SJSA1 (cell line): Measurements from ENCODE around the gene PID1. TPM values are rescaled to one million over a fixed set of nuclear protein-coding genes. Genes with fewer than 3 reads are reported as not detected.

ENCODE experiments used
- DNase-seq, 2 experiments: peaks; one replicate each; pipeline ENCODE4 v3.0.0-alpha.2; 2015 to 2020; ENCODE audit warnings: low spot score in 2 of 2, low read depth in 1 of 2
- H3K27ac ChIP-seq: fragments of 250-450 bp; sonication (Bioruptor Pico); 2 replicates; pipeline ENCODE4 v1.5.1; 2020; ENCODE audit warnings: mild to moderate bottlenecking, moderate library complexity
- H3K27me3 ChIP-seq: fragments of 250-450 bp; sonication (Bioruptor Pico); replicated peaks from 2 replicates; pipeline ENCODE4 v1.5.1; 2020; ENCODE audit warnings: mild to moderate bottlenecking, moderate library complexity
- H3K36me3 ChIP-seq: fragments of 250-450 bp; sonication (Bioruptor Pico); 2 replicates; pipeline ENCODE4 v1.5.1; 2020; ENCODE audit warnings: mild to moderate bottlenecking
- H3K4me1 ChIP-seq: fragments of 250-450 bp; sonication (Bioruptor Pico); replicated peaks from 2 replicates; pipeline ENCODE4 v1.6.1; 2021; ENCODE audit warnings: mild to moderate bottlenecking
- H3K4me3 ChIP-seq: fragments of 250-450 bp; sonication (Bioruptor Pico); 2 replicates; pipeline ENCODE4 v1.5.1; 2020; ENCODE audit warnings: mild to moderate bottlenecking
- H3K9me3 ChIP-seq: fragments of 250-450 bp; sonication (Bioruptor Pico); replicated peaks from 2 replicates; pipeline ENCODE4 v1.5.1; 2020; ENCODE audit warnings: mild to moderate bottlenecking
- total RNA-seq: library from RNA; depleted of rRNA; stranded (reverse); fragments of >200 nt; shearing (Covaris generic); gene quantifications from 2 replicates; pipeline ENCODE4 v1.2.3, GENCODE V29; 2014

Gene PID1
- total RNA-seq, 1 experiment from 2014 or later, result 0.18 TPM

DNA sequence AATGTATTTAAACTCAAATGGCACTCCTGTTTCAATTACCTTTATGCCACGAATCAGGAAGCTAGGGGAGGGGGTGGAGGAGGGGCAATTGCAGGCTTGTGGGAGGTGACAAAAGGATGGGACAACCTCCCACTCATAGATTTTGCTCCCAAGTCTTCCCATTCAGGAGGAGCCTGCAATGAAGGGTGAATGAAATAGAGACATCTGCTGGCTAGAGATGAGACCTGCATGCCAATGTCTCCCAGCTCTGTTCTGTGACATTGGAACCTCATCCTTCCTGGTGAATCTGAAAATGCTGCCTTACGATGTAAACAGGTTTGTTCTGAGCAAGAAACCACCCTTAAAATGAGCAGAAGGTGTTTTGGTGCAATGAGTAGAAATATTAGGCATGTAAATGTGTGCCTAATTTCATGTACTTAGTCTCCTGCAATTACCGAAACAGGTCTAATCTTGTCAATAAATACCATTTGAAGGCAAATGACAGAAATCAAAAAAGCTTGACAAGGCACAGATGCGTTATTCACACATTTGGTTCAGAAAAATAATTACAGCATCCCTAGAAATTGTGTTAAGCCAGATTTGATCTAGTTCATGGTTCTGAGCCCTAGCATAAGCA lies 2.7 kb upstream of the PID1 start:
- Histone ChIP-seq H3K36me3 (no peaks in the 10 kb centered on the region), H3K27me3 (peaks cover 12% of the 10 kb centered on the region; the same call in 1 of the 2 replicates), H3K9me3 (no peaks in the 10 kb centered on the region), H3K27ac (no peak overlapping the region), H3K4me1 (no peaks in the 10 kb centered on the region), H3K4me3 (no peak overlapping the region)
- peak in 1 of 2 experiments; percentile 29 for DNase-seq

DNA sequence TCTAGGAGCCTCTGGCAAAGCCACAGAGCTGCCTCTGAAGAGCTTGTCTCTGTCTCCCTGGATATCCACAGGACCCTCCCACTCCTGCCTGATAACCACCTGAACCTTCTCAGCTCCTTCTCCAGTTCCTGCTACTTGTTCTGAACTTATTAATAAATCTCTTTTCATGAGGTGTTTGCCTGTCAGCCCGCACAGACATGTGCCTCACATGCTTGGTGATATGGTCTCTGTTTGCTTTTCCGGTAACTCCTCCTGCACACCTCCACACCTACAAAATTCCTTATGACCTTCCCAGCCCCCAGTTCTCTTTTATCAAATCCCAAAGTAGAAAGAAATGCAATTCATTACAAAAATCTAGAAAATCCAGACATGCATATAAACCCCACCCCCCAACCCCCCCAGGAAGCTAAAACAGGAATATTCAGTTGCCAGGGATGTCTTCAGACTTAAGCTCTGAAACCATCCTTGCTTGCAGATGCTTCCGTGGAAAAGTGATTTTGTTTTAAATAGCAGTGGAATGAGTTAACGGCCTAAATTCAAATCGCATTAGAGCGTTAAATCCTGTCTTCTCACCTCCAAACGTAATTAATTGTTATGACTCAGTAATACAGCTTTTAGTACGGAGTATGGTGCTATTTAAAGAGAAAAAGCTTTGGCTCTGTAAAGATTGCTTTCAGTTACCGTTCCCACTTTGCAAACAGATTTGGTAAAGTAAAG lies 2.1 kb upstream of the PID1 start:
- H3K36me3 ChIP-seq, result no peaks in the 10 kb centered on the region
- no peak for DNase-seq

DNA sequence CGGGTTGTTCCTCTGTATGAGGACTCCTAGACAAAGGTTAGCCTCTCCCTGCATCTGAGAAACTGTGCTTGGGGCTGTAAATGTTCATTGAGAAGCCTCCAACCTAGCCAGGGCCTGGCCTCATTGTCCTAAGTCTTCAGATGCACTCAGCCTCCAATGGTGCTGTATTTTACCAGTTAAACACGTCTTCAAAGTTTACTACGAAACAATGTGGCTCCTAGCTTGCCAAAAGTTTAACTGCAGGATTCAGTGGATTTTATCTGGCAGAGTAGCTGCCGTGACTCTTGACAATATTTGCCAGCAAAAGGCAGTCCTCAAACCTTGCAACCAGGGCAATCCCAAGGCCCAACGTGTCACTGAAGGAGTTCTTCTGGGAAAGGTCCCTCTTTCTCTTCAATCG lies 1.1 kb downstream of the PID1 start:
- Histone ChIP-seq H3K4me3 (no peak overlapping the region), H3K27ac (no peak overlapping the region), H3K36me3 (no peaks in the 10 kb centered on the region), H3K27me3 (peaks cover 13% of the 10 kb centered on the region; the same call in 1 of the 2 replicates), H3K4me1 (no peaks in the 10 kb centered on the region), H3K9me3 (no peaks in the 10 kb centered on the region)
- DNase-seq, result no peak

More for the DNA sequence above, 2.1 kb upstream of the PID1 start:
- Histone ChIP-seq H3K9me3 (no peaks in the 10 kb centered on the region), H3K4me3 (no peak overlapping the region), H3K4me1 (no peaks in the 10 kb centered on the region), H3K27ac (no peak overlapping the region), H3K27me3 (peaks cover 13% of the 10 kb centered on the region; the same call in 1 of the 2 replicates)

DNA sequence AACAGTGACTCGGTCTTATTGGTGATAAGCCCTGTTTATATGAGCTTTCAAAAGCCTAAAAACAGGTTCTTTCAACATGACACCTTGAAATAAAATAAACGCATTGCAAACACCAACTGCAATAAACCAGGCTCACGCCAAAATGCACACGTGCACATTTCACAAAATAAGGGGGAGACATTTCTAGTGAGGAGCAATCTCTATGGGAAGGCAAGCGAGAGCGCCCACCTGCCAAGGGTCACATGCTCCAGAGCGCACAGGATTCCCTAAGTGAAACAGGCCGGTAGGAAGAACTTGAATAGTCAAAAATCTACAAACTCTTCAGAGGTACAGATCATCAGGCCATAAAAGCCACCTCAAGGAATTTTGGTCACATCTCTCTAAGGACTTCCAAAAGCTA lies 1.9 kb downstream of the PID1 start:
- Histone ChIP-seq H3K36me3 (no peaks in the 10 kb centered on the region), H3K27me3 (peaks cover 13% of the 10 kb centered on the region; the same call in 1 of the 2 replicates), H3K27ac (no peak overlapping the region), H3K9me3 (no peaks in the 10 kb centered on the region; the same call in 1 of the 2 replicates), H3K4me3 (no peak overlapping the region), H3K4me1 (no peaks in the 10 kb centered on the region)
- DNase-seq, result no peak

DNA sequence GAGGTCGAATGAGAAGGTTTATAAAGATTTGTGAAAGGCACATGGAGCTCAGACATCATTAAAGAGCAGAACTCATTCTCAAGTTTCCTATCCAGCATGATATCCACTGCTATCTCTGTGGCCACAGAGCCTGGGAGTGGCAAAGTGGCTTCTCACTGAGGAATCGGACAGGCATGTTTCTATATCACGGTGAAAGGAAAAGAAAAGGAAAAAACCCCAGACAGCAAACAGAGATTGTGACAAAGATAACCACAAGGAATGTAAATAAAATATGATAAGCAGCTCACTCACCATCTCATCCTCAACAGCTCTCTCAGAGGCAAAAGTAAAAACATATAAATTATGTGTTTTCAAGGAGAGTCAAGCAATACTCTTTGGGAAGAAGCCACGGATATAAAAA lies 2.5 kb downstream of the PID1 start:
- Histone ChIP-seq H3K4me1 (no peaks in the 10 kb centered on the region), H3K36me3 (no peaks in the 10 kb centered on the region), H3K27me3 (peaks cover 13% of the 10 kb centered on the region; the same call in 1 of the 2 replicates), H3K4me3 (no peak overlapping the region), H3K9me3 (no peaks in the 10 kb centered on the region; the same call in 1 of the 2 replicates), H3K27ac (no peak overlapping the region)
- no peak for DNase-seq

DNA sequence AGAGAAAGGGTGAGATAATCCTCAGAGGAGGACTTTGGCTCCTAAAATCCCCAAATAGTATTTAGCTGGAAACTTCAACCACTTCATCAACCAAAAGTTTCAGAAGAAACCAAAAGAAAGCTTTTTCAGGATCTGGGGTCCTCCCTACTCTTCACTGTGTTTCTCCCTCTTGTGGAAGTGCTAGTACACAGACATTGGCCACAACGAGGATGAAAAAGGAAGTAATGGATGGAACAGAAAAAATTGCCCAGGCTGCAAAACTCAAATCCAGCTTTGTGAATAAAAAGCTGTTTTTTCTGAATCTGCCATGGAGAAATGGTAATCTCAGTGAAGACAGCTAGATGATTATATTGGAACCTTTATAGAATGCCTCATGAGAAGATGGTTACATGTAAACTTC lies 4.0 kb downstream of the PID1 start:
- H3K27me3 ChIP-seq, result peaks cover 13% of the 10 kb centered on the region; the same call in 1 of the 2 replicates
- H3K4me3 ChIP-seq, result no peak overlapping the region
- H3K9me3 ChIP-seq, result no peaks in the 10 kb centered on the region; the same call in 1 of the 2 replicates
- no peak for DNase-seq
- no peak overlapping the region for H3K27ac ChIP-seq
- H3K4me1 ChIP-seq, result no peaks in the 10 kb centered on the region
- no peaks in the 10 kb centered on the region for H3K36me3 ChIP-seq

DNA sequence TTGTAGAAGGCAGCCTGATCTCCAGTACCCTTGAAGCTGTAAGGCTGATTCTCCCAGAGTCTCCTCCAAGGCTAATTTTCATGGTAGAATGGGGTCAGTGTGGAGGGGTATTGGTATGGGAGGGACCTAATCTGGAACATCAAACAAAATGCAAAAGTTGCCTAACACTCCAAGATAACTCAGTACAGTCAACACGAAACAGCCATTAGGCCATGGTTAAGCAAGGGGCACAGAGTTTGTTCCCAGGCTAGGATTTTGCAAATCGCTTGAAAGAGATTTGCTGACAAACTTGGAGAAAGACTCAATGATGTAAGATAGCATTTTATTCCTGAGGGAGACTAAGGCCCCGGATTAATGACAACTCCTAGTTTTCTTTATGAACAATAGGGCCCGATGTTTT lies 5.4 kb downstream of the PID1 start:
- Histone ChIP-seq H3K36me3 (no peaks in the 10 kb centered on the region), H3K4me3 (no peak overlapping the region), H3K9me3 (no peaks in the 10 kb centered on the region; the same call in 1 of the 2 replicates), H3K27me3 (peaks cover 10% of the 10 kb centered on the region; the same call in 1 of the 2 replicates), H3K27ac (no peak overlapping the region), H3K4me1 (no peaks in the 10 kb centered on the region)
- no peak for DNase-seq

DNA sequence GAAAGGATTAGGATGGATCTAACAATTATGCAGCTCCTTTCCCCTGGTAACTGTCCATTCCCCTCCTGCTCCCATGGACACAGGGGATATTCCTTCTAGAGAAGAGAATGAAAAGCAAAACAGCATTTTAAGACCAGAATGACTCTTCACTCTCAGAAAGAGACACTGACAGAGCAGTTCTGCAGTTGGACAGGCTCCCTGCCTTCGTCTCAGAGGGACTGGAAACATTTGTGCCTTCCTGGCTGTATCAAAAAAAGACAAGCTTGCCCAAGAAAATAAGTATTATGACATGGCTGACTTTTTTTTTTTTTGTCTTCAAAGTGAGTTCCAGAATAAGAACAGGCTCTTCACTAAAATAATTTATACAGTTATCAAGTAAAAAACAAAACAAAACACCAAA lies 9.5 kb downstream of the PID1 start:
- H3K4me1 ChIP-seq, result no peaks in the 10 kb centered on the region
- H3K36me3 ChIP-seq, result no peaks in the 10 kb centered on the region

DNA sequence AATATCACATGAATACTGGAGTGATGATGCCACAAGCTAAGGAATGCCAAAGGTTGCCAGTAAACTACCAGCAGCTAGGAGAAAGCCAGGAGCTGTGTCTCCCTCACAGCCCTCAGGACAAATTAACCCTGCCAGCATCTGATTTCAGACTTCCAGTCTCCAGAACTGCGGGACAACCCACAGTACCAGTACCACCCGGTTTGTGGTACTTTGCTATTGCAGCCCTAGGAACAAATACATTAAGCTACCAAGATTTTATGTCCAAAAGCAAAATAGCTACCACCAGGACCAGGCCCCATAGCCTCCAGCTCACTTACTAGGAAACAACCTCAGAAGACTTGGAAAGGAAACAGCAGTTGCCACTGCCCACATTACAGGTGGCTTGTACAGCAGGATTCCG lies 10.0 kb downstream of the PID1 start:
- Histone ChIP-seq H3K27ac (no peak overlapping the region), H3K4me1 (no peaks in the 10 kb centered on the region), H3K36me3 (no peaks in the 10 kb centered on the region), H3K9me3 (no peaks in the 10 kb centered on the region; the same call in 1 of the 2 replicates), H3K4me3 (no peak overlapping the region), H3K27me3 (no peaks in the 10 kb centered on the region)
- DNase-seq, result no peak

More for the DNA sequence above, 9.5 kb downstream of the PID1 start:
- no peak overlapping the region for H3K4me3 ChIP-seq
- H3K27me3 ChIP-seq, result no peaks in the 10 kb centered on the region
- H3K9me3 ChIP-seq, result no peaks in the 10 kb centered on the region; the same call in 1 of the 2 replicates
- no peak for DNase-seq
- no peak overlapping the region for H3K27ac ChIP-seq

DNA sequence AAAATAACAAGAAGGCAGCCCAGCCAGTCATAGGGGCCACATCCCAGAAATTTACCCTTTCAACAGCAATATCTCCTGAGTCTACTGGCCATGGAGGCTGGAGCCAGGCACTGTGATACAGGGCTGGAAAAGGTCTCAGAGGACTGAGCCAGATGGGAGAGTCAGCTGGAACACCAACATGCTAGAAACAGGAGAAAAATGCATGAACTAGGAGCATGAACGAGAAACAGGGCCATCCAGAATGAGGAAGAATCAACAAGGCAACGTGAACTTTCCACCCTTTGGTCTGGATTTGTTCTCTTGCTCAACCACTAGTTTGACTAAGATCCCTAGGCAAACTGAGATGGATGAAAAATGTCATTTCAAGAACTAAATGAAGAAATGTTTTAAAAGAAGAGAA lies 13.1 kb downstream of the PID1 start:
- Histone ChIP-seq H3K27ac (no peak overlapping the region), H3K36me3 (no peaks in the 10 kb centered on the region), H3K27me3 (no peaks in the 10 kb centered on the region), H3K4me3 (no peak overlapping the region), H3K9me3 (no peaks in the 10 kb centered on the region), H3K4me1 (no peaks in the 10 kb centered on the region)
- no peak for DNase-seq

DNA sequence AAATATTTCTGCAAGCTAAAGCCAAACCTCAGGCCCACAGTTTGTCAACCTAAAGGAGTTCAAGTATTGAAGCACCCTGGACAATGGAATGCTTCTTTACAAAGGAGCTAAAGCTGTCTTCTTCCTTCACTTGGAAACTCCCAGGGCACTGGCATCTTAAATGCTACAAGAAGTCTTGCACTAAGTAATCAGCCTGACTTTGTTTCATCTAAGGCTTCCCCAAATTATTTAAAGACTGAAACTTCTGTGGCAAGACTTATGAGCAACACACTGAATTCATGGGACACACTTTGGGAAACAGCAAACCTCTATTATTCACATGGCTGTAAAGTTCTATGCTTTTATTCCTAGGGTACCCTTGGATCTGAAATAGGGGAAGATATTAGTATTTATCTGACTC lies 14.7 kb downstream of the PID1 start:
- Histone ChIP-seq H3K4me3 (no peak overlapping the region), H3K27ac (no peak overlapping the region)

DNA sequence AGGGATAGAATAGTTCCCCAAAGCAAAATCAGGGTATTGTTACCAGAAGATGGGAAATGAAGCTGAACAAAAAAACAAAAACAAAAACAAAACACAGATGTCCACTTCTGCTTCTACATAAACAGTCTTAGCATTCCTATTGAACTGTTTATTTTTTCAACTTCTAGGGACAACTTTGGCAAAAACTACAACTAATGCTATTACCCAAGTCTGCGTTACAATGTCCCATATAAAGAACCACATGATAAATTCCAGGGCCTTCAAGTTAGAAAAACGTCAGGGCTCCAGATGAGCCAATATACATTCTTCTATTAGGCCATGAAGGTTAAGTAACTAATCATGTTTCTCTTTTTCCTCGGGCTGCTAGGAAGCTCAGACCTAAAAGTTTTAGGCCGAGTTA lies 16.9 kb downstream of the PID1 start:
- Histone ChIP-seq H3K27me3 (no peaks in the 10 kb centered on the region), H3K9me3 (no peaks in the 10 kb centered on the region), H3K4me1 (no peaks in the 10 kb centered on the region), H3K36me3 (no peaks in the 10 kb centered on the region), H3K4me3 (no peak overlapping the region), H3K27ac (no peak overlapping the region)
- no peak for DNase-seq

More for the DNA sequence above, 14.7 kb downstream of the PID1 start:
- H3K36me3 ChIP-seq, result no peaks in the 10 kb centered on the region
- no peaks in the 10 kb centered on the region for H3K9me3 ChIP-seq
- no peaks in the 10 kb centered on the region for H3K4me1 ChIP-seq
- H3K27me3 ChIP-seq, result no peaks in the 10 kb centered on the region
- no peak for DNase-seq

DNA sequence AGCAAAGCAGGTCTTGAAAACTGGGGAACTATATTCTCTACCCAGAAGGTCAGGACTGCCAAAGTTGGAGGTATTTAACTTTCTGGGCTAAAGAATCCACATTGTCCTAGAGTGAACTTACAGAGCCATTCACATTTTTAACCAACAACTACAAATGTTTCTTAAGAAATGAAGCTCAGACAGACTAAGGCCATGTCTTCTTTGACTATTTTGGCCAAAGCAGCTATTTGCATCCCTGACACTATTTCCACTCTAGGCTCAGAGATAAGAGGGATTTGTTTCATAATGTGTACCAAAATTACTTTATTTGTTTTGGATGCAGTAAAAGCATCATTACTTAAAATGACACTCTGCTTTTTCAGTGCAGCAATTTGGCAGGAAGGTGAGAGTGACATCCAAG lies 18.1 kb downstream of the PID1 start:
- Histone ChIP-seq H3K4me3 (no peak overlapping the region), H3K27me3 (no peaks in the 10 kb centered on the region), H3K27ac (no peak overlapping the region), H3K36me3 (no peaks in the 10 kb centered on the region), H3K4me1 (no peaks in the 10 kb centered on the region), H3K9me3 (no peaks in the 10 kb centered on the region)
- no peak for DNase-seq

DNA sequence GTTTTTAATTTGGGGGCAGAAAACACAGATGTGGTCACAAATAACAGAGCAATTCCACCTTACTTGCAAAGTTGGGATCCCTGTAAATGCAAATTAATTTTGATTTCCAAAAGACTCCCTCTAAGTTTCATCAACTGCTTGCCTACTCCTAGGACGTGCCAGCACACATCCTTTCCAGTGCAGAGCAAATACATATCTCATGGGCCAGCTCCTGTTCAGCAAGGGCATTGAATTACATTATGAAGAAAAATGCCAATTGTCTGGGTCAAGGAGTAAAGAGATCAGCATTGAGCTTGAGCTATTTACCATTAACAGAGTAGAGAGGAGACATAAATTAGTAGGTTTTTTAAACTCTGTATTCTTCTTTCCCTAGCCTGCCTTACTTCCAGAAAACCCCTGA lies 18.8 kb downstream of the PID1 start:
- Histone ChIP-seq H3K4me1 (no peaks in the 10 kb centered on the region), H3K4me3 (no peak overlapping the region), H3K9me3 (no peaks in the 10 kb centered on the region), H3K27me3 (no peaks in the 10 kb centered on the region), H3K27ac (no peak overlapping the region), H3K36me3 (no peaks in the 10 kb centered on the region)
- no peak for DNase-seq
